HG03558 (cell line): ENCODE results near the gene PKHD1.
"Not testable (repeated sequence)": the region's sequence is repeated elsewhere in the genome, so short reads cannot be mapped to it uniquely, and the experiment has no call there.

Experiments
- ATAC-seq: cut with Tn5 transposase; IDR thresholded peaks from one replicate; pipeline ENCODE4 v1.9.1; 2021; ENCODE audit warnings: moderate number of reproducible peaks; ENCODE audit not compliant: unreplicated experiment; ENCODE audit errors: extremely low read depth

Gene PKHD1

DNA sequence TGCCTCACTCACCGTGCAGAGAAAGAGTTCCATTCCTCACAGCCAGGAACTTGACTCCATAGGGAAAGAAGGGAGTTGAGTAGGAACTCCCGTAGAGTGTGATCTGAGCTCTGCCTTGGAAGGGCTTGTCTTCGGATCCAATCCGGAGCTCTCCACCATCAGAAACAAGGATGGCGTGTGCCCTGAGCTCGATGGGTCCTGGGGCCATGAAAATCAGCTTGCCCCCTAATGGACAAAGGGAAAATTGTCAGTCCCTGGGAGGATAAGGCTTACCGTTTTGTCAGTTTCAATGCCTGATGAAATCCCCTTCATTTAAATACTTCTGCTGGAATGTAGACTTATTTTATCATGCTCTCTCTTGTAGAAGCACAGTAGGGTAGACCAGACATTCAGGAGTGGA, 153.3 kb downstream of the PKHD1 start:
- no peak for ATAC-seq

DNA sequence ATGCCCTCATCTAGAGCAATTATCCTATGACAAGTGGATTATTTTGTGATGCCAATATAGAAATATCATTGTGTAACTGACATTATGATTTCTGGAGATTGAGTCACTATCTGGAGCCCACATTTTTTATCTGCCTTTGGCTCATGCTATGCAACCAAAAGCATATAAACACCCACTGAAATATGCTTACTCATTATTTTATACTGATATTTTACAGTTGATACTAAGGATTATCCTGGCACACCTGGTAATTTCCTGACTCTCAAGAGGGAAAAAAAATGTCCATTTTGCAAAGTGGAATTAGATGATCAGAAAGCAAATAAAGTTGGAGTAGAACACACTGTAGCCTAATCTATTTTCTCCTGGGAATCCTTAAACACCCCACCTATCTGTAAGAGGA, 154.5 kb downstream of the PKHD1 start:
- no peak for ATAC-seq

DNA sequence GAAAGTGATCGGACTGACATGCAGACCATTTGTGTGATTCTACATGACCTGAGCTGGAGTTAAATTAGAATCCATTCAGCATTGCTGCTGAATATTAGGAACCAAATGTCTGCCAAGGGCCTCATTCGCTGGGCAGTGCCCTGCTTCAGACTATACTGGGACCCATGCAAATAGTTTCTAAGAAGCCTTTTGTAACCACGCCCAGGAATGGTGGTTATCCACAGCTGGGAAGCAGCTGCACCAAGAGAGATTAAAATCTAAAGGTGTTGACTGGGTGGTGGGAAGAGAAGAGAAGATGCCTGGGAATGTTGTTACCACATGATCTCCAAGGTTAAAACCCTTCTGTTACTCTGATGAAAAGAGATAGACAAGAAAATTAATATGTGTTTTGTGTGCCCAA, 156.8 kb downstream of the PKHD1 start:
- no peak for ATAC-seq

DNA sequence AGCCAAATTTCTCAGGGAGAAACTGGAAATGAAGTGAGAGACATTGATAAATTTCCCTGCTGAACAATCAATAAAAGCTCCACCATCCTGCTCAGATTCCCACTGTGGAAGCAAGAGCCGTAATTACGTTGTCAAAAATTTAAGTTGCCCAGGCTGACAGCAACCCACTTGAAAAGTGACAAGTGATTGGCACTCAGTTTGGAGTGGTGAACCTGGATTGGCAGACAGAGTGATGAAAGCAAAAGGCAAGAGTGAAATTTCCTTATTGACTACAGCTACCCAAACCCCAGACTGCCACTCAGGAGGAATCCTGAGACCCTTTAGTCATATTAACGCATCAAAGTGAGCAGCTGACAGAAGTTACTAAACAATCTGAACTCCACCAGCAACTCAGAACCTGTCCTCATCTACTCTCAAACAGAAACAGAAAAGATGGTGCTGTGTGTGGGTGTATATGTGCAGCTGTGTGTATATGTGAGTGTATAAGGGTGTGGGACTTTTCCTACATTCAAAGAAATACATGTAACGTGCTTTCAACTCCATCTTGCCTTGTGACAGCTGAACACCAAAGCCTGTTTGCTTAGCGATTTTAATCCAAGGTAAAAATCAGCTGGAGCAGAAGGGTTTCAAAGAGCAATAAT, 157.4 kb downstream of the PKHD1 start:
- ATAC-seq = no peak

DNA sequence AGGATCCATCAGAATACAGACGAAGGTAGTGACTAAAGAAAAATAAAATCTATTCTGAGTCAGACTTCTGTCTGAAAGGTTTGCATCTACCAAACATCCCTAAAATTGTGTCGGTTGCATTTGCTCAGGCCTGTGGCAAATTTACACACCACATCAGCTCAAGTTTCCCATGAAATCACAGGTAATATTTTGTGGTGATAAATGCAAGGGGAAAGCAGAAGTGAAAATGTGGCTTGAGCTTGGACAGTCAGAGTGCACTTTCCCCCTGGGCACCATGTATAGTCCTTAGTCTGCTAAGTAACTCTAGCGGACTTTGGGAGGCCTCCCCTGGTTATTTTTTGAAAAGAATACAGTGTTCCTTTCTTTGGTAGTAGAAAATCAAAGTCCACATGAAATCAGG, 159.1 kb downstream of the PKHD1 start:
- peak; percentile 72 for ATAC-seq

DNA sequence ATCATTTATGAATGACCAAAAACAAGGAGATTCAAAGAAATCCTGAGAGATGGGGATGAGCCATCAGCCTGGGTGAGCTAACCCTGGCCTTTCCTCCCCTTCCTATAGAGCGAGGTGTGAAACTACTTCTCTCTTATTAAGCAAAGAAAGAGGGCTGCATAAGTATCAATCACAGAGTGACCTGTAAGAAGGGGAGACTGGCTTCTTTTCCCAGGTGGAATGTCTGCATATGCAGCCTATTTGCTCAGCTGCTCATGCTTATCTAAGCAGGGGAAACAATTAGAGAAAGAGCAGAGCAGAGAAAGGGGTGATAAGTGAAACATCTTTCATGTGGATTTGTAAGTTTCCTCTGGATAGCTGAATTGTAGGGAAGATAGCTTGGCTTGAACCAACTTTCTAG, 160.0 kb downstream of the PKHD1 start:
- no peak for ATAC-seq

DNA sequence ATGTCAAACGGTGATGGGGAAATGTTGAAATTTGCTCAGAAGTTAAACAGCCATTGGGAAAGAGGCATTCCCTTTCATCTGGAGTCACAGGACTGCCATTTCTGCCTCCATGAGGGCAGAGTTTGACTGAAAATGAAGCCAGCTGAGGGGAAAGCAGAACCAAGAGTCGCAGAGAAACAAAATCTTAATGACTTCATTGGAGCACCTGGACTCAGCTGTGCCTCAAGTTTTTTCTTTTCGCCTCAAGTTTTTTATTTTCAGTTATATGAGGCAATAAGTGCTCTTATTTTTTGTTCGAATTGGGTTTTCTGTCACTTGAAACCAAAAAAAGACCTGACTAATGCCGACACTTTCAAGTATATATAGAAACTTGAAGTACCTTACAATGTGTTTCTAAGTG, 161.3 kb downstream of the PKHD1 start:
- ATAC-seq = no peak

DNA sequence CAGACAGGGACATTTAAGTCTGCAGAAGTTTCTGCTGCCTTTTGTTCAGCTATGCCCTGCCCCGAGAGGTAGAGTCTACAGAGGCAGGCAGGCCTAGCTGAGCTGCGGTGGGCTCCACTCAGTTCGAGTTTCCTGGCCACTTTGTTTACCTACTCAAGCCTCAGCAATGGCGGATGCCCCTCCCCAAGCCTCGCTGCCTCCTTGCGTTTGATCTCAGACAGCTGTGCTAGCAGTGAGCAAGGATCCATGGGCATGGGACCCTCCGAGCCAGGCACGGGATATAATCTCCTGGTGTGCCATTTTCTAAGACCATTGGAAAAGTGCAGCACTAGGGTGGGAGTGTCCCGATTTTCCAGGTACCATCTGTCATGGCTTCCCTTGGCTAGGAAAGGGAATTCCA, 164.9 kb downstream of the PKHD1 start:
- not testable (repeated sequence) for ATAC-seq

DNA sequence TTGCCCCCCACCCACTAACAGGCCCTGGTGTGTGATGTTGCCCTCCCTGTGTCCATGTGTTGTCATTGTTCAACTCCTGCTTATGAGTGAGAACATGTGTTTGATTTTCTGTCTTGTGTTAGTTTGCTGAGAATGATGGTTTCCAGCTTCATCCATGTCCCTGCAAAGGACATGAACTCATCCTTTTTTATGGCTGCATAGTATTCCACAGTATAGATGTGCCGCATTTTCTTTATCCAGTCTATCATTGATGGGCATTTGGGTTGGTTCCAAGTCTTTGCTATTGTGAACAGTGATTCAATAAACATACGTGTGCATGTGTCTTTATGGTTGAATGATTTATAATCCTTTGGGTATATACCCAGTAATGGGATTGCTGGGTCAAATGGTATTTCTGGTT, 169.1 kb downstream of the PKHD1 start:
- not testable (repeated sequence) for ATAC-seq

DNA sequence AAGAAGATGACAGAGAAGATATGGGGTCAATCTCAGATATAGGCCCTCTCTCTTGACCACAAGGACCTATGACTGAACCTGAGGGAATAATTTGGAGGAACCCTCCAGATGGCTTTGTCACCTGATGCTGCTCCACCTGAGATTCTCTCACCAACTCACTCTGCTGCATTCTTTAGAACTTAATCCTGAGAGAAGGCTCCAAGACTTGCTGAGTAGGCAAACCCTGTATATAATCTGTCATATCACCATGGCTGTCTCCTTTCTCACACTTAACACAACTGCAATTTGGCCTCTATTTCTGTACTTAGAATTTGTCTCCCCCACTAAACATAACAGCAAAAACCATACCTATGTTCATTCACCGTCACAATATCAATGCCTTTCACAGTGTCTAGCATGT, 172.3 kb downstream of the PKHD1 start:
- ATAC-seq = no peak

DNA sequence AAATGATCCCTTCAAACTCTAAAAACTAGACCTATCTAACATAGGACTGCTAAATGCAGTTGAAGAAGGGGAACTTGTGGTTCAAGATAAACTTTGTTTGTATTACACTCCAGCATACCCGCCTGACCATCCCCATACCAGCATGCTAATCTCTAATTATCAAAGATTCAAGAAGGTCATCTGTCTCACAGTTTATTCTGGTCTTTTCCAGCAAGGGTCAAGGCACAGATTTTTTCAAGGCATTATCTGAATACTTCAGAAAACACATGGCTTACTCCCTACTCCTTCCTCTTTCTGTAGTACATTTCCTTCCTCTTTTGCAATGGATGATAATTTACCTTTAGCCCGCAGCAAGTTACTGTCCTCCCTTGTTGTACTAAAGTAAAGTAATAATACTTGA, 174.1 kb downstream of the PKHD1 start:
- ATAC-seq = no peak

DNA sequence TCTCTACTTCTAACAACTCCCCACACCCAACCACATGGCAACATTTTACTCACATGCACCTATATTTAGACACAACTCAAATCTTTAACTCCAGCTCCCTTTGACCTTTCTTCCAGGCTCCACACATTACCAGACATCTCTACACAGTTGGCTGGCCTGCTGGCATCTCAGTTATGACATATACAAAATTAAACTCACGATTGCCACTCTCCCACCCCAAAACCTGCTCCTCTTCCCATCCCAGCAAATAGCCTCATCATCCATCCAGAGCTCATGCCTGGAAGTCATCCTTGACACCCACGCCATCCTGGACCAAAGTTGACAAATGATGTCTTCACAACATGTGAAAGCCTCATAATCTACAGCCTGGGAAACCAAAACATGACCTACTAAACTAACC, 176.6 kb downstream of the PKHD1 start:
- ATAC-seq = no peak

DNA sequence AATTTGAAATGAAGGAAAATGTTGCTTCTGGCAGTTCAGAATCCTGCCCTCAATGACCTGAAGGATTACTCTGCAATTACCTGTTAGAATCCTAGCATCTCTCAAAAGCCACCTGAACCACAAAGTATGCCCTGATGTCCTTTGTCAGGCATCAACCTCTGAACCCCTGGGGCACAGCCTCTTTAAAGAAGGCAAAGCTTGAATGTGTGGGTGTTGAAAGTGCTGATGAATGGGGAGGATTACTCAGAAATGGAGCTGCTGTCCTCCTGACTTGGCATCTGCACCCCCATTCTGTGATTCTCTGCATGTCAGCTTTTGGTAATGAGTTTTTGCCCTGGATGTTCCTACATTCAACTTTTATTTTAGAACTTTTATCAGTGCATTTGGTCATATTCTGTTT, 179.2 kb downstream of the PKHD1 start:
- ATAC-seq = no peak

DNA sequence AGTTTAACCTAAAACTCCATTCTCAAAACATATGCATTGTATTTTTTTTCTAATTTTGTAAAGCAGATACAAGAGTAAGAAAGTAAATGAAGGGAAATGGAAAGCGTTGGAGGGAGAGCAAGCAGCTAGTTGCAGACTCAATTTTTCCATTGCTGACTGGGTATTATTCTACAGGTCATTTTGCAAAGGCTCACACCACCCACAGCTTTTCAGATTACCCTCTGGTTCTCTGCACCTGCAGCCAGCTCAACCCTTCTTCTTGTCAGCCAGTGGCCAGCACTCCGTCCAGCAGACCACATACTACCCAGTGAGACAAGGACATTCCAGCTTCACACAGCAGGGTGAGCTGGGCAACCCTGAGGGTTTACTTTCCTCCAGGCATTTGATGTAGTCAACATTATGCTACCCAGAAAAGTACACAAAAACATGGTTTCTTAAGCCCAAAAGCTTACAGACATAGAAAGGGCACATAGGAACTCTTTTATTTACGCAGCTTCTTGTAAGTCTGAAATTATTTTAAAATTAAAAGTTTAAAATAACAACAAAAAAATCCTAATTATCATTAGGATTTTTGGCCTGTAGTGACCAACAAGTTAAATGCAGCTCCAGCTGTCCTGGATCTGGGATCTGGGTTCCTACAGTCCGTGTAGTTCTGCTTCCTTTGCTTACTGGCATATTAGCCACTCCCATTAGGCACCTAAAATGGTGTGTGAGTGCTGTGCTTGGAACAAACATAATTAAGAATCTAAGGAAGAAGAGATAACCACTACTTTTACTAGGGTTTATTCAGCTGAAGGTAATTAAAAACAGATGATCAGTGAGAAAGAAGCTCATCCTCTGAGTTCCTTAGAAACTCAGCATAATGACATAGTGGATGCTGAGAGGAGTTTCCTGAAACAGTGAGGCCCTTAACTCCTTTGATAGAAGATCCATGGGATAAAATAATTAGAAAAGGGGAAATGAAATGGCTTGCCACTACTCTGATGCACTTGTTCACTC, 185.3 kb downstream of the PKHD1 start:
- no peak for ATAC-seq

DNA sequence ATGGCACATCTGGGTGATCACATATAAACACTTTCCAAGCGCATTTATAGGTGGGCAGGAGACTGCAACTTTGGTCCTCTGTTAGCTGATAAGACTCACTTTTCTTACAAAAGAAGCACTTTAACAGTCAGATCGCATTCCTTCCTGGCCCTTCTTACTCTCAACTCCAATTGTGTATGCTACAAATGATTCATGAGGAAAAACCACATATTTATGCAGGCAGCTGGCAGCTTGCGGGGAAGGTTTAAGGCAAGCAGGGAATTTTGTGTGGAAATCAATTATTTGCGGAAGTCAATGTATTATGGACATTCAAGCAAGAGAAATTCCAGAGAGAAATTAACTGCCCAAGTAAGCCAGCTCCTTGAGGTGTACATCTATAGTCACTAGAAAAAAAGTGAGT, 194.0 kb downstream of the PKHD1 start:
- no peak for ATAC-seq

DNA sequence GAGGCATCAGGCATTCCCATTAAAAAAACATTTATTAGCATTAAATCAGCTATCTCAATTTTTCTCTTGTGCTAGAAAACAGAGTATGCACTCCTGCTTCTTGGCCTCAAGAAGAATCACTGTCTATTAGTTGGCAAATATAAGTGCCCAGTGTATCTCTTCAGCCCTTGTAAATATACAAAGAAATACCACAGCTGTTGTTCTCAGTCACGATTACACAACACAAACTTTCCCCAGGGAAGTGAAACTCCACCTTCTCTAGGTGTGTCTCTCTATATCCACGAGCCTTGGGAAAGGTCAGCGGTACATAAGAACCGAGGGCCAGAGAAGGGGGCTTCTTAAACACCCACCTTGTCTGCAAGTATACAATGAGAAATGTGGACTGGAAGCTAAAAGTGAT, 194.7 kb downstream of the PKHD1 start:
- no peak for ATAC-seq

DNA sequence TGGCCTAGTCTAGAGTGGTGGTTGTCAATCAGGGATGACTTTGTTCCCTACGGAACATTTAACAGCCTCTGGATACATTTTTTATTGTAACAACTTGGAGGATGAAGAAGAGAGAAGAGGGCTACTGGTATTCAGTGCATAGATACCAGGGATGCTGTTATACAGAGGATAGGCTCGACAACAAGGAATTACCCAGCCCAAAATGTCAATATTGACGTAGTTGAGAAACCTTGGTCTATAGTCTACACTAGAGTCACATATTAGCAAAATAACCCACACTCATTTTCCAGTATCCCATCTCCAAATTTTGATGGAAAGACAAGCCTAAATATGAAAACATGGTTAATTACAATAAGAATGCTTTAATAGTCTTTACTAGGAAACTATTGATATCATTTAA, 195.1 kb downstream of the PKHD1 start:
- no peak for ATAC-seq

DNA sequence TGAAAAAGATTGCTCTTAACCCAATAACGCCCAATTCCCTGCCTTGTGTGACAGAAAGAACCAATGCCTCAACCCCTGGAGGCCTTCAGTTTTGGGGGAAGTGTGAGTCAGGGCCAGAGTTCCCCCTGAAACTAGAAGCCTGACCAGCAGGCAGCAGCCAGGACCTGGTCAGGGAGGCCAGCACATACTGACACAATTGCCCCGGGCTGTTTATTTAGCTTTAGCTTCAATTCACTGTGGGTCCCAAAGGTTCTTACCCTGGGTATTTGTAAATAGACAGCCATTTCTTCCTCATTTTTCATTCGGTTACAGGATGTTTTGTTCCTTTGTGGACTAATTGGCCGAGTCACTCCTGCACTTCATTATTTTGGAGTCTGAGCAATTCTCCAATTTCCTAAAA, 195.6 kb downstream of the PKHD1 start:
- ATAC-seq = no peak

DNA sequence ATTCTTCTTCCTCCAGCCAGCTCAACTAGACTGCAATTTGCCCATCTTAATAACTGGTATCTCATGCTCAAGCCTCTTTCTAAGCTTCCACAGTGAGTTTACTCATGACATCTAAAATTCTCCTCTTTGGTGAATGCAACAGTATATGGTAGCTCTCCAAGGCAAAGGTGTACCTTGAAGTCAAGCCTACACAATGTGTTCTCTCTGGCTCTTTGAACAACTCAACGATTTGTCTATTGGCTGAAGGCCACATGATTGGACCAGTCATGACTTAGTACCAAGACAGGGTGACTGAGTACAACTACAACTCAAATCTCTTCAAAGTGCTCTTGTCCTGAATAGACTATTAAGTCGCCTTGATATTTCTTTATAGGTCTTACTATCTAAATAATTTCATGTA, 199.6 kb downstream of the PKHD1 start:
- no peak for ATAC-seq

DNA sequence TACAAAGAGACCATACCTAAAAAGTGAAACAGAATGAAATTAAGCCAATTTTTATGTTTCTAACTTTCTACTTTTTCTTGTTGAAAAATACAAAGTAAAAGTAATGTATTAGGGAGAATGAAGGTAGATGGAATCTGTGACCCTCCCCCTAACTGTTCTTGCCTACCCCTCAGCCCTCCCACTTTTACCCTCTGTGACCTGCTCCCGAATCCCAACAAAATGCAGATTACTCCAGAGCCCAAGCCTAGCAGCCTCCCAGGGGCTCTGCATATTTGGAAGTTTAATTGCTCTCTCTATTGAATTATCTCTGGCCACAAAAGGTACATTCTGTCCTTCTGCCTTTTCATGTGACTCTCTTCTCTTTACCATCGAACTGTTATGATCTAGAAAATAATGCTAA, 201.5 kb downstream of the PKHD1 start:
- ATAC-seq = no peak

DNA sequence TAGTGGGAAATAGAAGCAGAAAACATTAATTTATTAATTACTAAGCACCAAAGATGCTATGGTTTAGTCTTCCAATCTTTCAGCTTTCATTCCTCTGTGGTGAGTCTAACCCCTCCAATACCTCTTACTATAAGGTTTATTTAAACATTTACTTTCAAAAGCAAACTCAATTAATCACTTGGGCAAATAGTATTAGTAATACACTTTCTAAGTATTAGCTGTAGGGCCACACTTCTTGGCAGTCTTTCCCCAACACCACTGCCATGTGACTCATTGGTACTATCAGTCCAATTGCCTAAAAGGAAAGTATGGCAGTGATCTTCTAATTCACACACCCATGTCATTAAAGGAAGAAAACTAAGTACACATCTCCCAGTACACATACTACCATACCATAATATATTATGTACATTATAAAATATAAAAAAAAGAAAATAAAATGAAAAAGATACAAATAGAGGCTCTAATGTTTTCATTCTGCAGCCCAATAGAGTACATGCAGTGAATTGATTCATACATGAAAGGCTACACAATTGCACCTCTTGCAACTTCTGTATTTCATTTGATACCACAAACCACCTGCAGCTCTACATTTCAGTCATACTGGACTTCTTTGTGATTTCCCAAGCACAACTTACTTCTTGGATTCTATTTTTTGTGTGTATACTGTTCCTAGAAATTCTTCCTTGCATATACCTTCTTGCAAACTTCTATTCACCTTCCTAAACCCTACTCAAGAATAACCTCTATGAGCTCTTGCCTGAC, 218.6 kb downstream of the PKHD1 start:
- ATAC-seq = no peak
